Astrocyte (in vitro differentiated cells and primary cell): ENCODE results near the gene FGD5.

Experiments
- EZH2 ChIP-seq: IDR thresholded peaks from 2 replicates; pipeline ENCODE4 v1.6.1; 2012; ENCODE audit warnings: mild to moderate bottlenecking, low read length, inconsistent platforms; ENCODE audit not compliant: insufficient read depth
- TF ChIP-seq, protein P1 (sequence below): IDR thresholded peaks from 2 replicates; pipeline ENCODE4 v1.5.1; 2011; ENCODE audit warnings: low read depth, mild to moderate bottlenecking, inconsistent platforms, low read length, moderate library complexity; ENCODE audit not compliant: insufficient read depth

GRCh38 chr3:14949126-14949525, 130.4 kb downstream of the FGD5 start:
- no peak for TF ChIP-seq EZH2
- TF ChIP-seq, protein P1, sequence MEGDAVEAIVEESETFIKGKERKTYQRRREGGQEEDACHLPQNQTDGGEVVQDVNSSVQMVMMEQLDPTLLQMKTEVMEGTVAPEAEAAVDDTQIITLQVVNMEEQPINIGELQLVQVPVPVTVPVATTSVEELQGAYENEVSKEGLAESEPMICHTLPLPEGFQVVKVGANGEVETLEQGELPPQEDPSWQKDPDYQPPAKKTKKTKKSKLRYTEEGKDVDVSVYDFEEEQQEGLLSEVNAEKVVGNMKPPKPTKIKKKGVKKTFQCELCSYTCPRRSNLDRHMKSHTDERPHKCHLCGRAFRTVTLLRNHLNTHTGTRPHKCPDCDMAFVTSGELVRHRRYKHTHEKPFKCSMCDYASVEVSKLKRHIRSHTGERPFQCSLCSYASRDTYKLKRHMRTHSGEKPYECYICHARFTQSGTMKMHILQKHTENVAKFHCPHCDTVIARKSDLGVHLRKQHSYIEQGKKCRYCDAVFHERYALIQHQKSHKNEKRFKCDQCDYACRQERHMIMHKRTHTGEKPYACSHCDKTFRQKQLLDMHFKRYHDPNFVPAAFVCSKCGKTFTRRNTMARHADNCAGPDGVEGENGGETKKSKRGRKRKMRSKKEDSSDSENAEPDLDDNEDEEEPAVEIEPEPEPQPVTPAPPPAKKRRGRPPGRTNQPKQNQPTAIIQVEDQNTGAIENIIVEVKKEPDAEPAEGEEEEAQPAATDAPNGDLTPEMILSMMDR, result no peak
